ENCODE measurements around the gene DMKN.

The DMKN gene

DNA sequence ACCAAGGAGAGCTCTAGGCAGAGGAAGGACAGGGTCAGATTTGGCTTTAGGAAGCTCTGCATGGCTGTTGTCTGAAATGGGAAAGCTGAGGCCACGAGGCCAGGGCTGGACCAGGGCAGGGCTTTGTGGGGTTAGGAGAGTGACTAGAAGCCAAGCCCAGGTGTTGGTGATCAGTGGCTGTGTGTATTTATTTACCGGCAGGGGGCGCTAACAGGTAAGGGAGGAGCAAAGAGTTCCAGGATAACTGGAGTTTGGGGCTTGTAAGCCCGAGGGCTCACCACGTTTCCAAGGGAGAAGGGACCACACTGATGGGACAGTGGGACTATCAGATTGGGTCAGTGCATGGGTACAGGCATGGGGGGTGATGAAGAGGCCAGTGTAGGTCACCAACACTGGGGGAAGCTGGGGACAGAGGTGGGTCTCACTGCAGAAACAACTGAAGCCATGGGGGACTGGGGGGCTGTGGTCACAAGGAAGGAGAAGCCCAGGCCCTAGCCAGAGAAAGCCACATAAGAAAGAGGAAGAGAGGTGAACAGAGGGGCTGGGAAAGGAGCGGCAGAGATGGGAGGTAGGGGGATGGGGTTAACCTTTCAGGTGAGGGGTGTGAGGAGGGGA, 35.8 kb upstream of the DMKN start:
- no peak overlapping the region for H3K4me3 ChIP-seq (ENCODE audit: low read depth, low read length)
- peak; percentile 75 for DNase-seq (ENCODE audit: low read depth)

DNA sequence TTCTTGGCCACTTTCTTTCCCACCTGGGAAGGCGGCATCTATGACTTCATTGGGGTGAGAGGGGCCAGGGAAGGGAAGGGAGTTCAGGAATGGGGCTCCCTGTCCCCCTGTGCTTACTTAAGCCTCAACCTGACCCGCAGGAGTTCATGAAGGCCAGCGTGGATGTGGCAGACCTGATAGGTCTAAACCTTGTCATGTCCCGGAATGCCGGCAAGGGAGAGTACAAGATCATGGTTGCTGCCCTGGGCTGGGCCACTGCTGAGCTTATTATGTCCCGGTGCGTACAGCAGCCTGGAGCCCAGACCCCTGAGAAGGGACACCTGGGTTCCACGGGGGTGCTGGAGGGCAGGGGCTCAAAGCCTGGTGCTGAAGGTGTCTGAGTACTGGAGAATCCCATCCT, 33.1 kb upstream of the DMKN start:
- TF ChIP-seq, protein P1, sequence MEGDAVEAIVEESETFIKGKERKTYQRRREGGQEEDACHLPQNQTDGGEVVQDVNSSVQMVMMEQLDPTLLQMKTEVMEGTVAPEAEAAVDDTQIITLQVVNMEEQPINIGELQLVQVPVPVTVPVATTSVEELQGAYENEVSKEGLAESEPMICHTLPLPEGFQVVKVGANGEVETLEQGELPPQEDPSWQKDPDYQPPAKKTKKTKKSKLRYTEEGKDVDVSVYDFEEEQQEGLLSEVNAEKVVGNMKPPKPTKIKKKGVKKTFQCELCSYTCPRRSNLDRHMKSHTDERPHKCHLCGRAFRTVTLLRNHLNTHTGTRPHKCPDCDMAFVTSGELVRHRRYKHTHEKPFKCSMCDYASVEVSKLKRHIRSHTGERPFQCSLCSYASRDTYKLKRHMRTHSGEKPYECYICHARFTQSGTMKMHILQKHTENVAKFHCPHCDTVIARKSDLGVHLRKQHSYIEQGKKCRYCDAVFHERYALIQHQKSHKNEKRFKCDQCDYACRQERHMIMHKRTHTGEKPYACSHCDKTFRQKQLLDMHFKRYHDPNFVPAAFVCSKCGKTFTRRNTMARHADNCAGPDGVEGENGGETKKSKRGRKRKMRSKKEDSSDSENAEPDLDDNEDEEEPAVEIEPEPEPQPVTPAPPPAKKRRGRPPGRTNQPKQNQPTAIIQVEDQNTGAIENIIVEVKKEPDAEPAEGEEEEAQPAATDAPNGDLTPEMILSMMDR (conservative IDR thresholded peaks at IDR 0.05; ENCODE audit: low read depth, low read length), result no peak
- peak overlapping the region; percentile 92 for H3K4me3 ChIP-seq (ENCODE audit: low read depth, low read length)
- DNase-seq (ENCODE audit: low read depth), result no peak

More for the DNA sequence above, 35.8 kb upstream of the DMKN start:
- TF ChIP-seq, protein P1 (conservative IDR thresholded peaks at IDR 0.05; ENCODE audit: low read depth, low read length), result peak; percentile 83

GRCh38 chr19:35545855-35546381, 32.5 kb upstream of the DMKN start:
- peak; percentile 18 for DNase-seq (ENCODE audit: low read depth)
- TF ChIP-seq, protein P1 (conservative IDR thresholded peaks at IDR 0.05; ENCODE audit: low read depth, low read length), result no peak
- peak overlapping the region; percentile 92 for H3K4me3 ChIP-seq (ENCODE audit: low read depth, low read length)

GRCh38 chr19:35545001-35545854, 31.8 kb upstream of the DMKN start, which contains the start of gene TMEM147:
TSS of gene TMEM147 (plus strand) at chr19:35545626. CDS start at chr19:35545740, 114 bp downstream.
- peak within 1 kb of the TSS; percentile 92 for H3K4me3 ChIP-seq (ENCODE audit: low read depth, low read length)
- TF ChIP-seq, protein P1 (conservative IDR thresholded peaks at IDR 0.05; ENCODE audit: low read depth, low read length), result no peak

DNA sequence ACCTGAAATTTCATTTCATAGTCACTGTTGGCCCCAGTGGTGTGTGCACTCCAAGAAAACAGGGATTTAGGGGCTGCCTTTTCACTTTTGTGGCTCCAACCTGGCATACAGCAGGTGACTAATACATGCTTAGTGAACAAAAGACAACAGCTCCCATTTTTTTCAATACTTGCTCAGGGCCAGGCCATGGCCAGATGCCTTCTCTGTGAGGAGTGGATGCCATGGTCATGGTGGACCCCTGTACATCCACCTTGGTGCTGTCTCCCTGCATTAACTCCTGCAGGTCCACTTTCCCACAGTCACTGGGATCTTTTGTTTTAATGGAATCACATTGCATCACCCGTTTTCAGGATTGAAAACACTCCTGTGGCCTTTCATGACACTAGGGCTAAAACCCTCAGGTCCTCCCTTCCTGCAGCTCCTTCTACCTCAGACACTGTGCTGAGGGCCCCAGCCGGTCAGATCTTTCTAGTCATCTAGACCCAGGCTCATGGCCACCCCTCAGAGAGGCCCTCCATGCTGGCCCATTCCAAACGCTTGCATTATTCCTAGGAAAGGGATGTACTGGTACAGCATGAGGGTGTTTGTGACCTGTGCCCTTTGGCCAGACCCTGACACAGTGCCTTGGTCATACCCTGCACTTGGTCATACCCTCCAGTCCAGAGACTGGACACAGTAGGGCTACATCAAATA, 30.8 kb upstream of the DMKN start:
- TF ChIP-seq, protein P1 (conservative IDR thresholded peaks at IDR 0.05; ENCODE audit: low read depth, low read length), result no peak
- H3K4me3 ChIP-seq (ENCODE audit: low read depth, low read length), result peak overlapping the region; percentile 92
- no peak for DNase-seq (ENCODE audit: low read depth)

More at GRCh38 chr19:35545001-35545854, 31.8 kb upstream of the DMKN start, which contains the start of gene TMEM147:
- DNase-seq (ENCODE audit: low read depth), result peak; percentile 86

- DNase-seq (ENCODE audit: low read depth), result no peak
- TF ChIP-seq, protein P1 (conservative IDR thresholded peaks at IDR 0.05; ENCODE audit: low read depth, low read length), result no peak
- no peak overlapping the region for H3K4me3 ChIP-seq (ENCODE audit: low read depth, low read length)
Measured at GRCh38 chr19:35543280-35544109, 30.0 kb upstream of the DMKN start.

All from choroid plexus epithelial cell (primary cell).